Thyroid gland (tissue), 4 donors: ENCODE data around the gene HHEX. TPM values are rescaled to one million over a fixed set of nuclear protein-coding genes. Genes with fewer than 3 reads are reported as not detected.
"Not testable (repeated sequence)": the region's sequence is repeated elsewhere in the genome, so short reads cannot be mapped to it uniquely, and the experiment has no call there.

Experiments
- DNase-seq, 2 donors: peaks; one replicate each; pipeline ENCODE4 v3.0.0-alpha.2; 2019
- H3K27ac ChIP-seq, 3 donors: fragments of 200-600 bp; sonication (generic); 1 replicate in 2 of 3; 2 replicates in 1 of 3; pipeline ENCODE4 v1.5.1; 2016 to 2019; ENCODE audit warnings: mild to moderate bottlenecking in 1 of 3, moderate library complexity in 1 of 3
- H3K27me3 ChIP-seq: fragments of 200-600 bp; sonication (generic); one replicate; pipeline ENCODE4 v1.5.1; 2019
- H3K36me3 ChIP-seq, 2 donors: fragments of 200-600 bp; sonication (generic); one replicate each; pipeline ENCODE4 v1.5.1; 2016 to 2019
- H3K4me1 ChIP-seq, 2 donors: fragments of 200-600 bp; sonication (generic); one replicate each; pipeline ENCODE4 v1.5.1; 2017 to 2019
- H3K4me3 ChIP-seq, 3 donors: fragments of 200-600 bp; sonication (generic); replicated peaks in 1 of 3; 1 replicate in 2 of 3; 2 replicates in 1 of 3; pipeline ENCODE4 v1.5.1; 2016; ENCODE audit warnings: mild to moderate bottlenecking in 1 of 3
- H3K9me3 ChIP-seq: fragments of 200-600 bp; sonication (generic); one replicate; pipeline ENCODE4 v1.5.1; 2017
- CTCF ChIP-seq, 6 experiments: fragments of 200-600 bp in 3 of 6; fragments of 450-650 bp in 3 of 6; sonication (generic) in 3 of 6; IDR thresholded peaks; one replicate each; pipeline ENCODE4 v1.5.1; 2016 to 2019; ENCODE audit warnings: antibody characterized with exemption in 6 of 6, mild to moderate bottlenecking in 2 of 6, inconsistent platforms in 1 of 6, moderate library complexity in 1 of 6
- POLR2A ChIP-seq, 2 donors: fragments of 450-650 bp; IDR thresholded peaks; one replicate each; pipeline ENCODE4 v1.6.1; 2017; ENCODE audit warnings: antibody characterized with exemption in 2 of 2, mild to moderate bottlenecking in 2 of 2, moderate library complexity in 1 of 2
- WGBS, 2 donors: methylation state at CpG; one replicate each; pipeline ENCODE4 v1.1.5; 2017; 5-methylcytosine and 5-hydroxymethylcytosine counted together
- intact Hi-C: fragments of 100-400 bp; cut with DNase I; formaldehyde crosslinking; loops from one replicate; pipeline ENCODE4 v1.15.1; 2023
- small RNA-seq: library from RNA; depleted of rRNA; stranded (forward); fragments of <200 nt; gene quantifications from one replicate; pipeline ENCODE3, GENCODE V24; 2016
- total RNA-seq, 4 donors: library from RNA; depleted of rRNA; stranded (reverse); fragments of >200 nt; gene quantifications; one replicate each; pipeline ENCODE4 v1.2.3, GENCODE V29; 2016

Gene HHEX
- total RNA-seq, 4 donors from 2014 or later = 90.9 to 154 (median 122) TPM

- WGBS, 2 donors = 86 to 97% methylated on average over 3 of the region's 3 CpGs
- intact Hi-C loops = no loop called here
Measured at GRCh38 chr10:92740762-92741161, 51.0 kb downstream of the HHEX start.

GRCh38 chr10:92741741-92742140 is 52.0 kb downstream of the HHEX start:
- H3K36me3 ChIP-seq, H3K4me3 ChIP-seq, H3K4me1 ChIP-seq, intact Hi-C loops, H3K9me3 ChIP-seq, H3K27me3 ChIP-seq, H3K27ac ChIP-seq, DNase-seq: not testable (repeated sequence)
- 94 to 96% methylated on average over 4 of the region's 4 CpGs for WGBS, 2 donors

More at GRCh38 chr10:92740762-92741161, 51.0 kb downstream of the HHEX start:
- no peaks in the 10 kb centered on the region for H3K36me3 ChIP-seq
- no peak overlapping the region for H3K4me3 ChIP-seq
- DNase-seq = no peak
- no peaks in the 10 kb centered on the region for H3K27me3 ChIP-seq
- H3K4me1 ChIP-seq = peaks cover 0 to 3% of the 10 kb centered on the region in 2 donors
- TF ChIP-seq CTCF (IDR thresholded peaks at IDR 0.05) (no peak), POLR2A (IDR thresholded peaks at IDR 0.05) (no peak)
- H3K9me3 ChIP-seq = no peaks in the 10 kb centered on the region
- H3K27ac ChIP-seq = no peak overlapping the region

GRCh38 chr10:92742331-92743228 is 52.8 kb downstream of the HHEX start:
- intact Hi-C loops = no loop called here
- peaks cover 0 to 3% of the 10 kb centered on the region in 2 donors for H3K4me1 ChIP-seq
- H3K36me3 ChIP-seq = no peaks in the 10 kb centered on the region
- H3K27ac ChIP-seq = no peak overlapping the region
- no peaks in the 10 kb centered on the region for H3K27me3 ChIP-seq
- no peak overlapping the region for H3K4me3 ChIP-seq
- H3K9me3 ChIP-seq = no peaks in the 10 kb centered on the region
- 83 to 94% methylated on average over 9 of the region's 9 CpGs for WGBS, 2 donors
- TF ChIP-seq POLR2A (IDR thresholded peaks at IDR 0.05) (no peak), CTCF (IDR thresholded peaks at IDR 0.05) (no peak)
- DNase-seq = no peak

Small RNA genes within 50 kb of the gene (small RNA-seq; reads per million reads assigned to genes)
- gene RF00019 (not detected), gene RN7SL644P (not detected)

Other genes starting within 250 kb of the HHEX start
- gene IDE, start 115.9 kb upstream of the HHEX start, total RNA-seq = 10 to 100 TPM; 38.8 to 95.2 (median 46.7) TPM
- gene KIF11, start 96.8 kb upstream of the HHEX start, total RNA-seq = 1 to 10 TPM in 3 of 4 donors, under 1 TPM in 1; 0.67 to 1.5 (median 1.1) TPM
- 10 to 100 TPM; 51.6 to 74.0 (median 61.1) TPM for gene EXOC6, start 158.6 kb downstream of the HHEX start, total RNA-seq